CD4-positive, alpha-beta T cell treated with Interleukin-6 for 4 hours (primary cell): ENCODE results near the gene EVX2.

ENCODE experiments used
- DNase-seq: peaks from one replicate; pipeline ENCODE4 v3.0.0-alpha.2; 2020; ENCODE audit warnings: mixed read lengths

The EVX2 gene

GRCh38 chr2:176083796-176084261, at the start of gene EVX2:
Gene EVX2, minus strand, starts transcription at chr2:176083962. Its CDS starts 186 bp downstream, at chr2:176083776.
- no peak for DNase-seq

DNA sequence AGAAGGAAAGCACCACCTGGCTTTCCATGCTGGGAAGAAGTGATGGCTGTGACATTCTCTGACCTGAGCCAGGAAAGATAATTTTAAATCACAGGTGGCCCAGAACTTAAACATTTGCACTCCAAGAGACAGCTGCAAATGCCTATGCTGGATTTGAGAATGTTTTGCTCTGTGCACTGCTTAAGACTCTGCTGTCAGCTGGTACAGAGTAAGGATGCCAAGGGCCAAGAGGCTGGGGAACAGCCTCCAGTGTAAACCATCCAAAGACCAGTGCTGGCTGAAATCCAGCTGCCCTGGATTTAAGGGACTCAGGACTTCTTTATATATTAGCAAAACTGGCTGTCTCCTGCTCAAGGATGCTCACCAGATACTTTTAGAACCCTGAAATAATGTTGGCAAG, 49.6 kb upstream of the EVX2 start:
- no peak for DNase-seq

DNA sequence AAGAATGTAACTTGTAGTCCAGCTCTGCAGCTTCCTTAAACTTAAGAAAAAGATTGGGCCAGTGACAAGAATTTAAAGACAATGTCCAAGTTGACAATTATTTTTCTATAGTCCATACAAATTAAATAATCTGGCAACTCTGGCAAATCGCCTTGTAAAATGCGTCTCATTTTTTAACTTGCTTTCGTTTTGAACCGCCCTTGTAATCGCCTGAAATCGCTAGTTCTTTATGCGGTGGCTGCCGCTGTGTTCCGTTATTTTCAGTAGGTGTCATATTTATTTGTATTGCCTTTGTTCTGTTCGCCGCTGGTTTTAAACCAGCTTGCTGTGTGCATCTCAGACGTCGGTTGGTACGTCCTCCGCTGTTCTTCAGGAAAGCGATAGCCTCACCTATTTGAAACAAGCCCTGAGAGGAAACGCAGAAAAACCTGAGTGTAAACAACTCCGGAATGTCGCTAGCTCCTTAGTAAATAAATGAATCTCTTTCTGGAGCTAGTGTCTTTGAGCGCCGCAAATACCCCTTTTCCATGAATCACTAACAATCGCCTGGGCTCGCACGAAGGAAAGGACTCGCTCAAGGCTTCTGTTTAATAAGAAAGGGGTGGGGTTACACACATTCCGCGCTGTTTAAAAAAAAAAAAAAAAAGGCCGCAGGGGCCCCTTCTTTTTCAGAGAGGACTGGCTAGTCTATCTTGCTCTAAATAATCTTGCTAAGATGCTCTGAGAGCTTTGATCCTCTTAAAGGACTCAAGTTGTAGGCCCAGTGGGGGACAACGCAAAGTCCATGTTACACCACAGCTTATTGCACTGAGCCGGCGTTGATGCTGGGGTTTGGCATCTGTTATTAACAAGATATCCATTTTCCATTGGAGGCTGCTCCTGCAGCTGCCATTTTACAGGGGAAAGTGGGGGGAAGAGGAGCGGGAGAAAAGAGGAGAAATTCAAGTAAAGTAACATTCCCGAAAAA, 48.7 kb upstream of the EVX2 start:
- DNase-seq, result no peak

DNA sequence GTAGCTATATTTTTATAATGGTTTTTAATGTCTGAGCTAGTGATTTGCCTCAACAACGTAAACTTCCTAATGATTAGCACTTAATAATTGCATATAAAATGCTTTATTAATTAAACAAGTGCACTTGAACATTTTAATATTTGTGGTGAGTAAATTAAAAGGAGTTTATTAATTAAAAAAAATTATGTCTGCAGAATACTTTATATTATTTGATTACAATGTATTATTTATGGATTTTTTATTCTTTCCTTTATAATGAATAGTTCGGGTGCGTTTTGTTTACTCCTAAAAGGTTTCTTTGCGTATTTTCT, 48.0 kb upstream of the EVX2 start:
- DNase-seq, result no peak

DNA sequence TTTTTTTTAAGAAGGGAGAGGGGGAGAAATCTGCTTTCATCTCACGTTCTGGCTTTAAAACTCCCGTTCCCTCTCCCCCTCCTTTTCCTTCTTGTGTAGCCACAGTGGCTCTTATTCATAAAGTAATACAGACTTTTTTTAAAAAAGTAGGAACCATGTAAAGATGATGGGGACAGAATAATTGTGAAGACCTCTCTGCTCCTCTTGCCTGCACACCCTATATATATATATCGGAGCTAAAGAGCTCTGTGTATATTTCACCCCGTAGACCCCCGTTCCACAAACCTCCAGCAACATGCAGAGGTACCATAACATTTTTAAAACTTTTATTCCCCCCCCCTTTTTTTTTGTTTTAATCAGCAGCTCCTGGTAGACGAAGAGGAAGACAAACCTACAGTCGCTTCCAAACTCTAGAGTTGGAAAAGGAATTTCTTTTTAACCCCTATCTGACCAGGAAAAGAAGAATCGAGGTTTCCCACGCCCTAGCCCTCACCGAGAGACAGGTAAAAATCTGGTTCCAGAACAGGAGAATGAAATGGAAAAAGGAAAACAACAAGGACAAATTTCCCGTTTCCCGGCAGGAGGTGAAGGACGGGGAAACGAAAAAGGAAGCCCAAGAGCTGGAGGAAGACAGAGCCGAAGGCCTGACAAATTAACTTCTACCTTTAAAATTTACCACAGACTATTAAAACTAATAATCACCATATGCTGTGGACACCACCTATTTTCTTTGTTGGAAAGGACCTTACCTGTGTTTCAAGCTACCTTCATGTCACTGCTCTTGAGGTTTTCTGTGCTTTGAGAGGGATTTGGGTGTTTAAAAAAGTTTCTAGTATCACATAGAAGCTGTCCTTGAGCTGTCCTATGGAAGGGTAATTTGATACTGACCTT, 47.4 kb upstream of the EVX2 start:
- DNase-seq, result no peak

GRCh38 chr2:176130147-176130956, 46.6 kb upstream of the EVX2 start:
- no peak for DNase-seq

DNA sequence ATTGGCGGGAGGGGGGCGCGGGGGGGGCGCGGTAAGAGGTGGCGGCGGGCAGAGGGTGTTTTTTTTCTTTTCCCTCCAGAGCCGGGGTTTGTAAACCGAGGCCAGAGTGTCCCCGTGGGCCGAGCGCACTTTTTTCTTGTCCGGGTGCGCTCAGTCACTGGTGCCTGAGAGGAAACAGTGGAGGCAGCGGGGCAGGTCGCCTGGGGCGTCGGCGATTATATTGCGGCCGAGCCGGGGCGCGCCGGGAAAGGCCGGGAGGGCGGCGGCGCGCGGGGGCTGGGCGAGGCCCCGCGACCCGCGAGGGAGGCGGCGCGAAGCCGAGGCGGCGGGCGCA, 46.0 kb upstream of the EVX2 start:
- DNase-seq, result no peak

- DNase-seq, result no peak
Measured at GRCh38 chr2:176128982-176129796, 45.4 kb upstream of the EVX2 start, which contains the start of gene HOXD8. Gene HOXD8, plus strand, starts transcription at chr2:176129705. Its CDS starts 662 bp downstream, at chr2:176130367.

GRCh38 chr2:176128172-176128981, 44.6 kb upstream of the EVX2 start:
- DNase-seq, result no peak

DNA sequence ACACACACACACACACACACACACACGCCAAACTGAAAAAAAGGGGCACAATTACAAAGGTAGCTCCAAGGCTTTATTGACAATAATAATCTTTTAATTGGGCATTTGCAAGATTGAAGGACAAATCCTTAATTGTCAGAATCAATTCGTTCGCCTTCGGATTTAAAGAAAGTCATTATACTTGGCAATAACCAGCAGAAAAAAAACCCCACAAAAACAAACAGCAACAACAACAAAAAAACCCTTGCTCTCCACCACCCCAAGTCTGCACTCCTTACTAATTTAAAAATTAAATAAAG, 44.0 kb upstream of the EVX2 start:
- DNase-seq, result no peak

DNA sequence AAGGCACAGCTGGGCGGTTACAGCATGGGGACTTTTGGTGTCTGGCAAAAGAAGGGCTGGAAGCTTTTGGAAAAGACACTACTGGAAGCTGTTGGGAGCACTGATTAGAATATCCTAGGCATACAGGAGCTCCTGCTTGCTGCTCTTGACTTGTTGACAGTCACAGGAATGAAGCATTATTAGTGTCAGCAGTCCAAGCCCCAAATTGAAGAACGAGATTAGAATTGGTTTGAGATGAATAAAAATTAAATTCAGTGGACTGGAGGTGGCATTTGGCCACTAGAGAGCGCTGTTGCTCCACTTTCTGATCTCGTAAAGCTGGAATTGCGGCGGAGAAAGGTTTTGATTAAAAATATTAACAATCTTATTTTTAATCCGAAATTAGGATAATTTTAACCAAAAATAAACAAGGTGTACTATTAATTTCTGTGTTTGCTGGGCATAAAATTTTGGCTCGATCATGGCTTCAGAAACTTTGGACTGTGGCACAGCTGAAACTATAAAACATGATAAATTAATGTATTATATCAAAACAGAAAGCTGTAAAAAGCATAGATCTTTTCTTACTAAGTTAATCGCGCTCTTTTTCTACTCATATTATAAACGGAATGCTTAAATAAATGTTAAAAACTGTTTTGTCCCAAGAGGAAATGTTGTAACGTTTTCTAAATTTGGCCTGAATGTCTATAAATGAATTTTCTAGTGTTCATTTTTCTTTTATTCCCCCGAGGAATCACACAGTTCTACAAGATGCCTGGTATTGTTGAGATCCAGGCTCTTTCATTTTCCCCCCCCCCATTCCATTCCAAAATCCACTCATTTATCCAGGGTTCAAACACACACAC, 43.4 kb upstream of the EVX2 start:
- peak; percentile 76 for DNase-seq

DNA sequence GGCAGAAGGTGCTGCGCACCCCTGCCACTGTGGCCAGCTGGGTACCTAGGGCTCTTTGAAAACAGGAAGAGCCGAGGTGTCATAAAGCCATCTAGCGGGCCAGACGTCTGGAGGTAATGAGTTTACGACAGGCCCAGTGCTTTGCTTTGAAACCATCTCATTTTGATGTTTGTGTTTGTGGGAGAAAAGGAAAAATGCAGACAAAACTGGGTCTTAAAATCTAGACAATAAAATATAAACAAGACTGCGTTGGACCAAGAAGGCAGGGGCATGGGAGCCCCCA, 42.0 kb upstream of the EVX2 start:
- DNase-seq, result no peak

DNA sequence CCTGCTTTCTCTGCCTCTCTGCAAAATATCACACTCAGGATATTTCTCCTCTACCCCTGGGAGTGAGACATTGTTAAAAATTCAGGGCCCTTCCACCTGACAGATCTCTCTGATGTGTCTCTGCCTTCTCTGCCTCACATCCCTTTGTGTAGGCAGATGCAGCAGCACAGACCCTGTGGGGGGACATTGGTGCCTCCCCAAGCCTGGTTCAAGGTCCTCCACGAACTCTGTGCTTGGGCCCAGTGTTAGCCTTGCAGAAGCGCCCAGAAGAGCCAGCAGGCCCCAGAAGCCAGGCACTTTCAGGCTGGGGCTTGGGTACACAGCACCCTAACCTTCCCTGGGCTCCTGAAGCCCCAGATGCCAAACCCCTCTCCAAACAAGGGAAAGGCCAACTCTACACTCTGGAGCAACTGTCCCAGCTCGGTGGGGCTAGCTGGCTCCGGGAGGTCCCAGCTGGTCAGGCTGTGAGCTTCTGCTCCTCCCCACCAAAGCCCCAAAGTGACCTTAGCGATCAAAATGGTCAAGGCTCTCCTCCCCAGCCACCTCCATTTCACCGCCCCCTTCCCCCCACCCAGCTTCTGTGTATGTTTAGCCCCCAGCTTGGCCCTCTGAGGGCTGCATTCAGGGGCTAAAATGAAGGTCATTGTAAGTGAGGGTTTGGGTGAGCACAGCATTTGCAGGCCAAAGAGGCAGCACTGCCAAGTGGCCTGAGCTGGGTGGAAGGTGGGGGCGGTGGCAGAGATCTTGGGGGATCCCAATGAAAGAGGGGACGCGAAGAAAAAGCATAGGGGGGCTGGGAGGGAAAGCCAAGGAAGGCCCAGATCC, 41.4 kb upstream of the EVX2 start:
- DNase-seq, result no peak

DNA sequence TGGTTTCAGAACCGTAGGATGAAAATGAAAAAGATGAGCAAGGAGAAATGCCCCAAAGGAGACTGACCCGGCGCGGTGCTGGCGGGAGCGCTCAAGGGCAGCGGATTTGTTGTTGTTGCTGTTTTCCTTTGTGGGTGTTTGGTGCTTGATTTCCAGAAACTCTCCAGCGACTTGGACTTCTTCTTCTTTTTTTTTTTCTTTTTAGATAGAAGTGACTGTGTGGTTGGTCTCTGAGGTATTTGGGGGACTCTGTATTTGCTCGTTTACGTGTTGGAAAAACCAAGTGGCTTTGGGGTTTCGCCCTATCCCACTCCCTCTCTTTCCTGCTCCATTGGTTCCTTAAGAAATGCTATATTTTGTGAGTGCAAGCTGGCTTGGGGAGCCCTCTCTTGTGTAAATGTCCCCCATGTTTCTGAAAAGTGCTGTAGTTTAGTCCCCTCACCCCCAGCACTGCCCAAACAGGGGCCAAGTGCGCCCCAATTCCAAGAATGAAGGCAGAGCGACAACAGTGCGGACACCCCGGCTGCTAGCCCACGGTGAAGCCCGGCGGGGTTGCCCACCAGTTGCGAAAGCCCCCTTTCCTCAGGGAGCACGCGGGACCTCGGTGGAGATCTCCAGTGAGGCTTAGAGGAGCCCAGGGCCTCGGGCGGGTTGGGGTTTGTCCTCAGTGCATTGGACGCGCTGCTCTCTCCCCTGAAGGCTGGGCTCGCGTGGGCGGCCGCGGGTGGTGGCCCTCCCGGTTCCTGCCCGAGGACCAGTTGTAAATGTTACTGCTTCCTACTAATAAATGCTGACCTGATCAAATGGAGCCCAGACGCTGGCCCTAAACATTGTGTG, 40.6 kb upstream of the EVX2 start:
- DNase-seq, result no peak

DNA sequence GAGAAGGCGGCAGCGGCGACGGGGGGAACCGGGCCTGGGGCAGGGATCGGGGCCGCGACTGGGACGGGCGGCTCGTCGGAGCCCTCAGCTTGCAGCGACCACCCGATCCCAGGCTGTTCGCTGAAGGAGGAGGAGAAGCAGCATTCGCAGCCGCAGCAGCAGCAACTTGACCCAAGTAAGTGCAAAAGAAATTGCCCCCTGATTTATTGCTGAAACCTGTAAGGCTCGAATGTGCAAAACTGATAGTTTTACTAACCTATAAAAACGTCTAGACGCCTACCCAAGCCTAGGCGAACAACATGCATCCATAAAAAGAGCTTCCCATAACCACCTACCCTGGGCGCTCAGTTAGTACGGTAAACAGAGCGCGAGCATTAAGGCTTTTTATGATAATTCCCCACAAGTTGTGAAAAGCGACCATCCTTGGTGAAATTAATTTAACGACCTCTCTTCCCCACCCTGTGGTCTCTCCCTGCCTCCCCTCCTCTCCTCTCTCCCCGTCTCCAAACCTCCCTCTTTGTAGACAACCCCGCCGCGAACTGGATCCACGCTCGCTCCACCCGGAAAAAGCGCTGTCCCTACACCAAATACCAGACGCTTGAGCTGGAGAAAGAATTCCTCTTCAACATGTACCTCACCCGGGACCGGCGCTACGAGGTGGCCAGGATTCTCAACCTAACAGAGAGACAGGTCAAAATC, 39.8 kb upstream of the EVX2 start:
- no peak for DNase-seq

- DNase-seq, result no peak
Measured at GRCh38 chr2:176122683-176123410, 39.1 kb upstream of the EVX2 start, which contains the start of gene HOXD9. Gene HOXD9, plus strand, starts transcription at chr2:176122719. Its CDS starts 50 bp downstream, at chr2:176122769.

DNA sequence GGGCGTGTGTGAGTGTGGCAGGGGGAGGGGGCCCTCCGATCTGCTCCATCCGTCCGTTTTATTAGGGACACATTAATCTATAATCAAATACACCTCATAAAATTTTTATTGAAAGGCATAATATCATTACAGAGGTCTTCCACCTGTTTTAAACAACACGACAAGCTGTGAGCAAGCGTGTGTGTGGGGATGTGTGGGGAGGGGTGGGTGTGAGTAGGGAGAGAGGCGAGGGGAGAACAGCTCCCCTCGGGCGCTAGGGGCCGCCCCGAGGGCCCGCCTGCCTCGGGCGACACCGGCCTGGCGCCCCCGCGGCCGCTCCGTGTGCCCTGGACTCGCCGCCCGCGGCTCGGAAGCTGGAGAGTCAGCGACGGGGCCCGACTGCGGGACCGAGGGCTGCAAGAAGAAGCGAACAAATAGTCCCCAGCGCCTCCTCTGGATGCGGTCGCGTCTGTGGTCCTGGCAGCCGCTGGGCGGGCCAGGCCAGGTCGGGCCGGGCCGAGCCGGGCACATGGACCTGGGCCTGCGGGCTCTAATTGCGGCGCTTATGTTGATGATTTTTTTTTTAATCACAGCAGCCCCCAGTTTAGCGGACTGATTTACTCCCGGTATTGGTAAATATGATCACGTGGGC, 38.4 kb upstream of the EVX2 start:
- DNase-seq, result no peak
